IMR-90 (cell line): Measurements from ENCODE around the gene KDM6B.

Experiments
- CEBPB ChIP-seq: IDR thresholded peaks from 2 replicates; pipeline ENCODE4 v1.6.1; 2012; ENCODE audit warnings: low read depth, low read length, improper control_type of control experiment
- MAFK ChIP-seq: IDR thresholded peaks from 2 replicates; pipeline ENCODE4 v1.6.1; 2012; ENCODE audit warnings: low read depth, low read length, improper control_type of control experiment
- POLR2A ChIP-seq: IDR thresholded peaks from 2 replicates; pipeline ENCODE4 v1.6.1; 2012; ENCODE audit warnings: mild to moderate bottlenecking, low read depth, low read length
- RAD21 ChIP-seq: IDR thresholded peaks from 2 replicates; pipeline ENCODE4 v1.6.1; 2012; ENCODE audit warnings: low read length, improper control_type of control experiment
- RFX5 ChIP-seq: IDR thresholded peaks from 2 replicates; pipeline ENCODE4 v1.8.0; 2012; ENCODE audit warnings: low read depth, mild to moderate bottlenecking, low read length, moderate library complexity
- SMC3 ChIP-seq: fragments of 150-350 bp; IDR thresholded peaks from 2 replicates; pipeline ENCODE4 v1.6.1; 2016; ENCODE audit warnings: low read depth, mild to moderate bottlenecking, antibody characterized with exemption, low read length, moderate library complexity
- TF ChIP-seq, protein P1 (sequence below): conservative IDR thresholded peaks from 2 replicates; pipeline ENCODE4 v1.5.1; 2012; ENCODE audit warnings: mild to moderate bottlenecking, low read depth, low read length, improper control_type of control experiment
- TF ChIP-seq, protein P2 (sequence below): fragments of 150-350 bp; IDR thresholded peaks from 2 replicates; pipeline ENCODE4 v1.6.1; 2017; ENCODE audit warnings: mild to moderate bottlenecking, antibody characterized with exemption, low read length, low read depth

DNA sequence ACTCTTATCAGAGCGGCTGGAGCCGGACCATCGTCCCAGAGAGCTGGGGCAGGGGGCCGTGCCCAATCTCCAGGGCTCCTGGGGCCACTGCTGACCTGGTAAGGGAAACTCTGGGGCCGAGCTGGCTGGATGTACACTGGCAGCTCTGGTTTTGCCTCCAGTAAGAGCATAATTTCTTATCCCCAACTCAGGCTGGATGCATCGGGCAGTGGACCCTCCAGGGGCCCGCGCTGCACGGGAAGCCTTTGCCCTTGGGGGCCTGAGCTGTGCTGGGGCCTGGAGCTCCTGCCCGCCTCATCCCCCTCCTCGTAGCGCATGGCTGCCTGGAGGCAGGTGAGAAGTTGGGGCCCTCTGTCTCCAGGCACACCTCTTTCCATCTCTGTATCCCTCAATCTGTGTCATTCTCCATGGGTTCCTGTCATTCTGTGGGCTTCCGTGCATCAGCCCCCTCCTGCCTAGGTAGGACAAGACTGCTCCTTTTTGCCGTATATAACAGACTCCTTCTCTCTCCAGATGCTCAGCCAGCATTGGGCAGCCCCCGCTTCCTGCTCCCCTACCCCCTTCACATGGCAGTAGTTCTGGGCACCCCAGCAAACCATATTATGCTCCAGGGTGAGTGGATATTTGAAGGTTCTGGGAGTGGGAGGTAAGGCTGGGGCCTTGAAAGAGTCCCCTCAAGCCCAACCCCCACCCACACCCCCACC lies 11.5 kb downstream of the KDM6B start:
- TF ChIP-seq RFX5, result no peak
- TF ChIP-seq POLR2A, result no peak
- TF ChIP-seq MAFK, result no peak
- TF ChIP-seq, protein P1, sequence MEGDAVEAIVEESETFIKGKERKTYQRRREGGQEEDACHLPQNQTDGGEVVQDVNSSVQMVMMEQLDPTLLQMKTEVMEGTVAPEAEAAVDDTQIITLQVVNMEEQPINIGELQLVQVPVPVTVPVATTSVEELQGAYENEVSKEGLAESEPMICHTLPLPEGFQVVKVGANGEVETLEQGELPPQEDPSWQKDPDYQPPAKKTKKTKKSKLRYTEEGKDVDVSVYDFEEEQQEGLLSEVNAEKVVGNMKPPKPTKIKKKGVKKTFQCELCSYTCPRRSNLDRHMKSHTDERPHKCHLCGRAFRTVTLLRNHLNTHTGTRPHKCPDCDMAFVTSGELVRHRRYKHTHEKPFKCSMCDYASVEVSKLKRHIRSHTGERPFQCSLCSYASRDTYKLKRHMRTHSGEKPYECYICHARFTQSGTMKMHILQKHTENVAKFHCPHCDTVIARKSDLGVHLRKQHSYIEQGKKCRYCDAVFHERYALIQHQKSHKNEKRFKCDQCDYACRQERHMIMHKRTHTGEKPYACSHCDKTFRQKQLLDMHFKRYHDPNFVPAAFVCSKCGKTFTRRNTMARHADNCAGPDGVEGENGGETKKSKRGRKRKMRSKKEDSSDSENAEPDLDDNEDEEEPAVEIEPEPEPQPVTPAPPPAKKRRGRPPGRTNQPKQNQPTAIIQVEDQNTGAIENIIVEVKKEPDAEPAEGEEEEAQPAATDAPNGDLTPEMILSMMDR, result no peak
- TF ChIP-seq, protein P2, sequence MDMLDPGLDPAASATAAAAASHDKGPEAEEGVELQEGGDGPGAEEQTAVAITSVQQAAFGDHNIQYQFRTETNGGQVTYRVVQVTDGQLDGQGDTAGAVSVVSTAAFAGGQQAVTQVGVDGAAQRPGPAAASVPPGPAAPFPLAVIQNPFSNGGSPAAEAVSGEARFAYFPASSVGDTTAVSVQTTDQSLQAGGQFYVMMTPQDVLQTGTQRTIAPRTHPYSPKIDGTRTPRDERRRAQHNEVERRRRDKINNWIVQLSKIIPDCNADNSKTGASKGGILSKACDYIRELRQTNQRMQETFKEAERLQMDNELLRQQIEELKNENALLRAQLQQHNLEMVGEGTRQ, result no peak
- no peak for TF ChIP-seq SMC3
- TF ChIP-seq RAD21, result no peak
- TF ChIP-seq CEBPB, result no peak
